Loucy (cell line): ENCODE data around the gene NPTXR.
"Not testable (repeated sequence)": the region's sequence is repeated elsewhere in the genome, so short reads cannot be mapped to it uniquely, and the experiment has no call there.

Source experiments
- CTCF ChIP-seq: fragments of 200-600 bp; sonication (generic); conservative IDR thresholded peaks from 2 replicates; pipeline ENCODE4 v1.5.1; 2014; ENCODE audit warnings: mild to moderate bottlenecking, antibody characterized with exemption, low read length
- EZH2phosphoT487 ChIP-seq: fragments of 200-600 bp; IDR thresholded peaks from 2 replicates; pipeline ENCODE4 v1.6.1; 2018; ENCODE audit warnings: antibody characterized with exemption, mild to moderate bottlenecking, moderate library complexity, borderline replicate concordance

GRCh38 chr22:38853883-38854282 is 10.1 kb upstream of the NPTXR start:
- TF ChIP-seq CTCF, EZH2phosphoT487: not testable (repeated sequence)
